GM19240 (cell line): ENCODE measurements around the gene CTNNAL1.
"Not testable (repeated sequence)": the region's sequence is repeated elsewhere in the genome, so short reads cannot be mapped to it uniquely, and the experiment has no call there.

ENCODE experiments used
- DNase-seq: peaks from one replicate; pipeline ENCODE4 v3.0.0; 2011; ENCODE audit warnings: low spot score; ENCODE audit not compliant: insufficient read length

The CTNNAL1 gene

GRCh38 chr9:108933718-108934322 is 79.5 kb downstream of the CTNNAL1 start, which contains the start of gene ELP1:
Gene ELP1 (minus strand): TSS chr9:108934124. CDS start chr9:108931146, 2,978 bp downstream.
- DNase-seq: peak; percentile 60

- DNase-seq: no peak
Measured at GRCh38 chr9:108933231-108933717, 80.0 kb downstream of the CTNNAL1 start.

GRCh38 chr9:108928386-108928785 is 84.9 kb downstream of the CTNNAL1 start:
- no peak for DNase-seq

GRCh38 chr9:108924466-108924865 is 88.8 kb downstream of the CTNNAL1 start:
- DNase-seq: no peak

DNA sequence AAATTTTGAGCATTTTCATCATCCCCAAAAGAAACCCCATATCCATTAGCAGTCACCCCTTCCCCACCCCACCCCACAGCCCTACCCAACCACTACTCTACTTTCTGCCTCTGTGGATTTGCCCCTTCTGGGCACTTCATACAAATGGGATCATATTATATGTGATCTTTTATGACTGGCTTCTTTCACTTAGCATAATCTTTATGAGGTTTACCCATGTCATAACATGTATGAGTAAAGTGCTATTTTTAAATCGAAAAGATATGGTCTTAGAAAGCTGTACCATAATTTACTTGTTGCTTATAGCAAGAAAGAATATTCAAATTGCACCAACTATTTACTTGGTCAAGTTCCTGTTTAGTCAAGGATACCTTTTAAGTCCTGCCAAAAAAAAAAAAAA is 92.1 kb downstream of the CTNNAL1 start:
- DNase-seq: no peak

DNA sequence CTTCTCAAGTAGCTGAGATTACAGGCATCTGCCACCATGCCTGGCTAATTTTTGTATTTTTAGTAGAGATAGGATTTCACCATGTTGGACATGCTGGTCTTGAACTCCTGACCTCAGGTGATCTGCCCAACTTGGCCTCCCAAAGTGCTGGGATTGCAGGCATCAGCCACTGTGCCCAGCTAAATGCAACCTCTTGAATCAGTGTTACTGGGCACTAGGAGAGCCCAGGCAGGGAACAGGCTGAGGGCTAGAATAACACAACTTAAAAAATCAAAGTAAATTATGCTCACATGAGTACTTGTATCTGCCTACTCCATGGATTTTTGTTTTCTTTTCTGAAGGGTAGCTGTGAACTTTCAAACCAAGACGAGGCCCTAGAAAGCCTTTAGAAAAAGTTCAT is 92.9 kb downstream of the CTNNAL1 start:
- DNase-seq: not testable (repeated sequence)

- no peak for DNase-seq
Measured at GRCh38 chr9:108919517-108919916, 93.8 kb downstream of the CTNNAL1 start.

DNA sequence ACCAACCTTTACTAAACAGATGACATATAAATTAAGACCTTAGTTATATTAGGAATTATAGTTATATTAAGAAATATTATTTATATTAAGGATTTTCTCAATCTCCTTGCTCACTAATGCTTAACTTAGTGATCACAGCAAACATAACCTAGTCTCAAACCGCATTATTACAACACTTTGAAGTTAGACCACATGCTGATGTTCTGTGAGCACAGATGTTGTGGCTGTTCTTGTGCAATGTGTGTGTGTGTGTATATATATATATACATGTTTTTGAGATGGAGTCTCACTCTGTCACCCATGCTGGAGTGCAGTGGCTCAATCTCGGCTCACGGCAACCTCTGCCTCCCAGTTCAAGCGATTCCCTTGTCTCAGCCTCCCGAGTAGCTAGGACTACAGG is 99.9 kb downstream of the CTNNAL1 start:
- DNase-seq: no peak

DNA sequence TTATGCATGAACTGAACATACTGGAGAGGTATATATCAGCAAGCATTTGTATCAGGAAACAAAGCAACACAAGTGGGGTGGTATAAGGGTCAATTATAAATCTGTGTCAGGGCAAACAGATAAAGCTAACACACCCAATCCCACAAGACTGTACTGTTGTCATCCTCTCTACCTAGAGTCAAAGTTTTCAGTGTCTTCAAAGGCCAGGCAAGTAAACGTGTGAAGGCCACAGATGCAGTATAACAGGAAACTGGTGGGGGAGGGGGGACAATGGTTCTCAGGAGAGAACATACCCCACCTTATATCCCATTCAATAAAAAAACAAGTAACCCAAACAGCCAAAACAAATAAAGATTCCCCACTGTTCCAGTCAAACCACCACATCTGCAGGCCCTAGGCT is 101.5 kb downstream of the CTNNAL1 start:
- DNase-seq: no peak

DNA sequence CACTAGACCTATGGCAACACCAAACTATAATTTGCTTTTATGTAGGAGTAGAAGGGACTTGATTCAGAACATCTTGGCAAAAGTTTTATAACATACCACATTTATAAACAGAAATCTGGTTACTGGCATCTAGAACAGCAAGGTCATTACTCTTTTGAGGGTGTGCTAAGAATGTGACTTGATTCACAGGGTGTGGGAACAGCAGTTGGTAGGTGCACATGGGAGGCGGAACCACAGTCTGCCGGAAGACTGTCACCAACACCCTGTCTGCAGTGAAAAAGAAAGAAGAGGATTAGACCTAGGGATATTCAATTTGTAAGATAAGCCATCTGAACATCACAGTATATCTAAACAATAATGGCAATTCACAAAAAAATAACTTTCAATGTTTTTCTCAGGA is 102.4 kb downstream of the CTNNAL1 start:
- DNase-seq: no peak

- DNase-seq: no peak
Measured at GRCh38 chr9:108910402-108910801, 102.9 kb downstream of the CTNNAL1 start.

GRCh38 chr9:108905494-108905893 is 107.8 kb downstream of the CTNNAL1 start:
- DNase-seq: no peak

DNA sequence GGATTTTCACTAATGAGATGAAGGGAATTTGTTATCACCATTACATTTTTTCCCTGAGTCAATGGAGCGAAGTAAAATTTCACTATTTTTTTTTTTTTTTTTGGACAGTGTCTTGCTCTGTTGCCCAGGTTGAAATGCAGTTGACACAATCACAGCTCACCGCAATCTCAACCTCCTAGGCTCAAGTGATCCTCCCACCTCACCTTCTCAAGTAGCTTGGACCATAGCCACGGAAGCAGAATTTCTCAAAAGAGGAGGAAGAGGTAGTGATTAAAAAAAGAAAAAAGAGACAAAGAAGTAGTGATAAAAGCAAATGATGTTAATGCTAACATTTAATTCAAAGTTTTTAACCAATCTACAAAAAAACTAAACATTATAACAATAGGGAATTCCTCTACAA is 109.1 kb downstream of the CTNNAL1 start:
- DNase-seq: no peak

DNA sequence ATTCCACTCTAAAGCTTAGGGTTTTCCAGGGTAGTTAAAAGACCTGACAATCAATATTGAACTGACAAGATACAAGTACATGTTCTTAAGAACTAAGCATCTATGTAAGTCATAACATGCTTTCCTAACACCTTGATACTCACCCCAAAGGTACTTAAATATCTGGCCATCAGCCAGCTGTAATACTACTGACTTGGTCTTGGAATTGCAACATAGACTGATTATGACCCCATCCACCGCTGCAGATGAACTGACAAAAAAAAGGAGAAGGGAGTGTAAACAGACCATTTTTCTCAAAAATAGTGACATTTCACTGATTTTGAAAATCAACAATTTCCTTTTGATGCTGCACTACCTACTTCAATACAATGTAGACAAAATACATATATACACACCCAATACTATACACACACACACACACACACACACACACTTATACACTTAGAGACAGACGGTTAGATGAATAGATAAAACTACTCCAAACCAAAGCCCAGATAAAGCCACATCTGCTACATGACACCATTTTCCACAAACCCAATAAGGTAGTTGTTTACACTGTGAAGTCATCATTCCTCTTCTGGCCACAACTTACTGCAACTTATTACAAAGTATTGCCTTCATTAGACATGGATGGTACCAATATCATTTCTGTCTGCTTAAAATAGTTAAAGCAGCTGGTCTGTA is 109.7 kb downstream of the CTNNAL1 start:
- DNase-seq: no peak

- DNase-seq: no peak
Measured at GRCh38 chr9:108900176-108900575, 113.1 kb downstream of the CTNNAL1 start.

GRCh38 chr9:108899023-108899695 is 114.1 kb downstream of the CTNNAL1 start:
- not testable (repeated sequence) for DNase-seq

DNA sequence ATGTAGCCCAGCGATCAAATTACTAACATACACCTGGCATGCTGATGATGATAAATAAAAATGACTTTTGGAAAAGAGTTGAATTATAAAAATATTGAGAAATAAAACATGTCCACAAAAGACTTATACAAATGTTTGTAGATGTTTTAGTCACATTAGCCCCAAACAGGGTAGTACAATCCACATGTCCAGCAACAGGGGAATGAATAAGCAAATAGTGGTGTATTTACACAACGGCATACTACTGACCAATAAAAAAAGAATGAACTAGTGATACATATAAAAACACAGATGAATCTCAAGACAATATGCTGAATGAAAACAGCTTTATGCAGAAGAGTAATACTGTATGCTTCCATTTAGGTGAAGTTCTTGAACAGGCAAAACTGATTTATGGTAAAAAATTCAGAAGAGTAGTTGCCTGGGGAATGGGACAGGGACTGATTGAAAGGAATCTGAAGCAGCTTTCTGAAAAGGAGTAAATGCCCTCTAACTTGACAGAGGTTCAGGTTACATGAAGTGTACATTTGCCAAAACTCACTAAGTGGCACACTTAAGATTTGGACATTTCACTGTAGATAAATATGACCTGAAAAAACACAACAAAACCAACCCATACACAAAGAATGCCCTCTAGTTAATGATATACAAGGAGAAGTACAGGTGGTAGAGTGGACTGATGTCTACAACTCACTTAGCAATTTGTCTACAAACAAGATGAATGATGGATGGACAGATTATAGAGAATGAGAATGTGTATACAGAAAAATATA is 115.8 kb downstream of the CTNNAL1 start:
- no peak for DNase-seq

- DNase-seq: no peak
Measured at GRCh38 chr9:108894225-108894997, 118.9 kb downstream of the CTNNAL1 start.
